ENCODE data around the gene GPR82.

The GPR82 gene

GRCh38 chrX:41692162-41692749 lies 31.7 kb upstream of the GPR82 start:
- ATAC-seq = no peak
- peak; percentile 50; the same call in 1 of the 2 replicates for TF ChIP-seq ISL1 (CRISPR knock-in tag; IDR thresholded peaks at IDR 0.05)
- no peak for TF ChIP-seq ZNF8 (CRISPR knock-in tag; IDR thresholded peaks at IDR 0.05)

- TF ChIP-seq ZFP3 (CRISPR knock-in tag; IDR thresholded peaks at IDR 0.05) (no peak), POU6F1 (CRISPR knock-in tag; IDR thresholded peaks at IDR 0.05; ENCODE audit: borderline replicate concordance, low read depth) (no peak), SNAI2 (CRISPR knock-in tag; IDR thresholded peaks at IDR 0.05) (no peak), ARNTL (CRISPR knock-in tag; IDR thresholded peaks at IDR 0.05; ENCODE audit: borderline replicate concordance, low read depth) (no peak), OSR1 (CRISPR knock-in tag; IDR thresholded peaks at IDR 0.05) (no peak), TOX (CRISPR knock-in tag; IDR thresholded peaks at IDR 0.05; ENCODE audit: borderline replicate concordance) (no peak), PATZ1 (CRISPR knock-in tag; IDR thresholded peaks at IDR 0.05; ENCODE audit: borderline replicate concordance) (no peak), ZNF8 (CRISPR knock-in tag; IDR thresholded peaks at IDR 0.05) (no peak), PPARA (CRISPR knock-in tag; IDR thresholded peaks at IDR 0.05; ENCODE audit: borderline replicate concordance) (no peak), CSDC2 (CRISPR knock-in tag; IDR thresholded peaks at IDR 0.05) (no peak), BACH2 (CRISPR knock-in tag; IDR thresholded peaks at IDR 0.05; ENCODE audit: borderline replicate concordance) (no peak), ESRRG (CRISPR knock-in tag; IDR thresholded peaks at IDR 0.05) (no peak), TCF4 (CRISPR knock-in tag; IDR thresholded peaks at IDR 0.05; ENCODE audit: borderline replicate concordance) (no peak), GLIS3 (CRISPR knock-in tag; IDR thresholded peaks at IDR 0.05) (no peak), CSRNP3 (CRISPR knock-in tag; IDR thresholded peaks at IDR 0.05) (no peak), CREB5 (CRISPR knock-in tag; IDR thresholded peaks at IDR 0.05; ENCODE audit: low read depth) (no peak)
- ATAC-seq = no peak
Observed at GRCh38 chrX:41693024-41693423, 31.0 kb upstream of the GPR82 start.

- TF ChIP-seq CSRNP3 (CRISPR knock-in tag; IDR thresholded peaks at IDR 0.05) = no peak
- no peak for TF ChIP-seq PPARA (CRISPR knock-in tag; IDR thresholded peaks at IDR 0.05; ENCODE audit: borderline replicate concordance)
- TF ChIP-seq OSR1 (CRISPR knock-in tag; IDR thresholded peaks at IDR 0.05) = no peak
- TF ChIP-seq SNAI2 (CRISPR knock-in tag; IDR thresholded peaks at IDR 0.05) = no peak
- TF ChIP-seq TCF4 (CRISPR knock-in tag; IDR thresholded peaks at IDR 0.05; ENCODE audit: borderline replicate concordance) = no peak
- no peak for TF ChIP-seq ARNTL (CRISPR knock-in tag; IDR thresholded peaks at IDR 0.05; ENCODE audit: borderline replicate concordance, low read depth)
- TF ChIP-seq CSDC2 (CRISPR knock-in tag; IDR thresholded peaks at IDR 0.05) = no peak
- TF ChIP-seq CREB5 (CRISPR knock-in tag; IDR thresholded peaks at IDR 0.05; ENCODE audit: low read depth) = no peak
- no peak for TF ChIP-seq ZFP30 (CRISPR knock-in tag; IDR thresholded peaks at IDR 0.05)
- ATAC-seq = no peak
Observed at GRCh38 chrX:41695426-41695825, 28.6 kb upstream of the GPR82 start.

Data from SK-N-SH treated with all-trans-retinoic acid at 6 μM for 48 hours (cell line).